ENCODE data around the gene NLRP2B.

GRCh38 chrX:57643698-57644097 lies 36.4 kb downstream of the NLRP2B start:
- no peak for TF ChIP-seq GATA2 (IDR thresholded peaks at IDR 0.05; ENCODE audit: low read depth, low read length)
- no peak for TF ChIP-seq GATA3 (IDR thresholded peaks at IDR 0.05; ENCODE audit: low read depth, low read length)
